Left ventricle myocardium inferior (tissue), 1 donor: ENCODE data around the gene CD160. TPM values are rescaled to one million over a fixed set of nuclear protein-coding genes. Genes with fewer than 3 reads are reported as not detected.
"Not testable (repeated sequence)": the region's sequence is repeated elsewhere in the genome, so short reads cannot be mapped to it uniquely, and the experiment has no call there.

Experiments
- DNase-seq: peaks from one replicate; pipeline ENCODE4 v3.0.0-alpha.2; 2020
- H3K27ac ChIP-seq: fragments of 200-600 bp; replicated peaks from 2 replicates; pipeline ENCODE4 v1.8.0; 2021
- H3K27me3 ChIP-seq: fragments of 200-600 bp; 2 replicates; pipeline ENCODE4 v1.8.0; 2021; ENCODE audit warnings: low read depth
- H3K36me3 ChIP-seq: fragments of 200-600 bp; 2 replicates; pipeline ENCODE4 v1.8.0; 2021
- H3K4me1 ChIP-seq: fragments of 200-600 bp; 2 replicates; pipeline ENCODE4 v1.8.0; 2021
- H3K4me3 ChIP-seq: fragments of 200-600 bp; 2 replicates; pipeline ENCODE4 v1.8.0; 2021; ENCODE audit warnings: mild to moderate bottlenecking, moderate library complexity
- H3K9me3 ChIP-seq: fragments of 200-600 bp; replicated peaks from 2 replicates; pipeline ENCODE4 v1.8.0; 2021
- intact Hi-C: fragments of 100-400 bp; cut with micrococcal nuclease; formaldehyde crosslinking; loops from one replicate; pipeline ENCODE4 v1.11.0; 2022
- total RNA-seq: library from RNA; stranded (reverse); fragmentation: NEBNext Ultra II Directional; extraction: Animal tissue kit (Norgen Biotek cat#: 25700); gene quantifications from one replicate; pipeline ENCODE4 v1.2.1, GENCODE V29; 2021
- TF ChIP-seq, protein P1 (sequence below): fragments of 200-600 bp; IDR thresholded peaks from 2 replicates; pipeline ENCODE4 v1.8.0; 2021; ENCODE audit warnings: antibody characterized with exemption, mild to moderate bottlenecking, borderline replicate concordance
- donor health status: DM: no; HTN: yes; CAD: no; lungs with severe emphysema.

CD160 gene
- total RNA-seq, 1 donor from 2014 or later = not detected

- TF ChIP-seq, protein P1, sequence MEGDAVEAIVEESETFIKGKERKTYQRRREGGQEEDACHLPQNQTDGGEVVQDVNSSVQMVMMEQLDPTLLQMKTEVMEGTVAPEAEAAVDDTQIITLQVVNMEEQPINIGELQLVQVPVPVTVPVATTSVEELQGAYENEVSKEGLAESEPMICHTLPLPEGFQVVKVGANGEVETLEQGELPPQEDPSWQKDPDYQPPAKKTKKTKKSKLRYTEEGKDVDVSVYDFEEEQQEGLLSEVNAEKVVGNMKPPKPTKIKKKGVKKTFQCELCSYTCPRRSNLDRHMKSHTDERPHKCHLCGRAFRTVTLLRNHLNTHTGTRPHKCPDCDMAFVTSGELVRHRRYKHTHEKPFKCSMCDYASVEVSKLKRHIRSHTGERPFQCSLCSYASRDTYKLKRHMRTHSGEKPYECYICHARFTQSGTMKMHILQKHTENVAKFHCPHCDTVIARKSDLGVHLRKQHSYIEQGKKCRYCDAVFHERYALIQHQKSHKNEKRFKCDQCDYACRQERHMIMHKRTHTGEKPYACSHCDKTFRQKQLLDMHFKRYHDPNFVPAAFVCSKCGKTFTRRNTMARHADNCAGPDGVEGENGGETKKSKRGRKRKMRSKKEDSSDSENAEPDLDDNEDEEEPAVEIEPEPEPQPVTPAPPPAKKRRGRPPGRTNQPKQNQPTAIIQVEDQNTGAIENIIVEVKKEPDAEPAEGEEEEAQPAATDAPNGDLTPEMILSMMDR = no peak
- H3K9me3 ChIP-seq = no peaks in the 10 kb centered on the region
- DNase-seq = no peak
- intact Hi-C loops = no loop called here
- peaks cover 58% of the 10 kb centered on the region for H3K36me3 ChIP-seq
- no peaks in the 10 kb centered on the region for H3K27me3 ChIP-seq
- H3K4me3 ChIP-seq = no peak overlapping the region
- peaks cover 33% of the 10 kb centered on the region for H3K4me1 ChIP-seq
- peak overlapping the region; percentile 20 for H3K27ac ChIP-seq
Measured at GRCh38 chr1:145758116-145758515, 38.8 kb downstream of the CD160 start.

DNA sequence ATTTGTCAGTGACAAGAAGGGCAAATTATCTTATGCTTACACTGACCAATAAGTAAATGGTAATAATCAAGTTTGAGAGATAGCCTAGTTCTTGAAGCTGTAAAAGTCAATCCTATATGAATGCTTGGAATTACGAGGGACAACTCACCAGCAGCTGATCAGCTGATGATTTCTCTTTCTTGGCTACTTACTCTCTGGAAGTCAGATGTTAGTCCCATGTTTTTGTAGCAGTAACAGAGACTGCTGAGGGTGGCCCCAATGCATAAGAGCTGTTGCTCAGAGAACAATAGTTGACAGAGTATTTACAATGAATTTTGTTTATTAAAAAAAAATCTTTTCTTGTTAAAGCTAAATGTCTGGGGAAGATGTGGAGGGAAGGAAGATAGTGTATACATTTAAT lies 39.3 kb downstream of the CD160 start:
- no peak overlapping the region for H3K4me3 ChIP-seq
- H3K9me3 ChIP-seq = no peaks in the 10 kb centered on the region
- intact Hi-C loops = no loop called here
- peak overlapping the region; percentile 20 for H3K27ac ChIP-seq
- no peaks in the 10 kb centered on the region for H3K27me3 ChIP-seq
- DNase-seq = no peak
- H3K4me1 ChIP-seq = peaks cover 33% of the 10 kb centered on the region
- peaks cover 57% of the 10 kb centered on the region for H3K36me3 ChIP-seq
- TF ChIP-seq, protein P1 = no peak

- Histone ChIP-seq H3K27me3 (no peaks in the 10 kb centered on the region), H3K9me3 (no peaks in the 10 kb centered on the region), H3K36me3 (peaks cover 60% of the 10 kb centered on the region), H3K4me1 (peaks cover 33% of the 10 kb centered on the region), H3K27ac (no peak overlapping the region), H3K4me3 (no peak overlapping the region)
- intact Hi-C loops = no loop called here
- TF ChIP-seq, protein P1 = no peak
- no peak for DNase-seq
Measured at GRCh38 chr1:145759721-145760120, 40.4 kb downstream of the CD160 start.

GRCh38 chr1:145760395-145760949 lies 41.2 kb downstream of the CD160 start:
- DNase-seq, H3K27me3 ChIP-seq, intact Hi-C loops, H3K9me3 ChIP-seq, H3K4me3 ChIP-seq, H3K27ac ChIP-seq: not testable (repeated sequence)
- H3K36me3 ChIP-seq = peaks cover 58% of the 10 kb centered on the region
- H3K4me1 ChIP-seq = peaks cover 33% of the 10 kb centered on the region

GRCh38 chr1:145761498-145761897 lies 42.2 kb downstream of the CD160 start:
- peaks cover 48% of the 10 kb centered on the region for H3K36me3 ChIP-seq
- peaks cover 33% of the 10 kb centered on the region for H3K4me1 ChIP-seq
- H3K9me3 ChIP-seq, DNase-seq, H3K27me3 ChIP-seq, intact Hi-C loops, H3K4me3 ChIP-seq, H3K27ac ChIP-seq: not testable (repeated sequence)

GRCh38 chr1:145762001-145762400 lies 42.7 kb downstream of the CD160 start:
- DNase-seq, H3K27me3 ChIP-seq, intact Hi-C loops, H3K9me3 ChIP-seq, H3K27ac ChIP-seq, H3K4me3 ChIP-seq: not testable (repeated sequence)
- H3K36me3 ChIP-seq = peaks cover 47% of the 10 kb centered on the region
- H3K4me1 ChIP-seq = peaks cover 33% of the 10 kb centered on the region

GRCh38 chr1:145764231-145764940 lies 45.1 kb downstream of the CD160 start:
- H3K4me3 ChIP-seq, H3K9me3 ChIP-seq, intact Hi-C loops, H3K27me3 ChIP-seq, DNase-seq: not testable (repeated sequence)
- peak overlapping the region; percentile 48 for H3K27ac ChIP-seq
- peaks cover 46% of the 10 kb centered on the region for H3K36me3 ChIP-seq
- H3K4me1 ChIP-seq = peaks cover 20% of the 10 kb centered on the region

GRCh38 chr1:145765127-145765526 lies 45.8 kb downstream of the CD160 start:
- H3K9me3 ChIP-seq, H3K4me3 ChIP-seq, intact Hi-C loops, DNase-seq, H3K27me3 ChIP-seq: not testable (repeated sequence)
- H3K36me3 ChIP-seq = peaks cover 53% of the 10 kb centered on the region
- peak overlapping the region; percentile 56 for H3K27ac ChIP-seq
- H3K4me1 ChIP-seq = peaks cover 12% of the 10 kb centered on the region

DNA sequence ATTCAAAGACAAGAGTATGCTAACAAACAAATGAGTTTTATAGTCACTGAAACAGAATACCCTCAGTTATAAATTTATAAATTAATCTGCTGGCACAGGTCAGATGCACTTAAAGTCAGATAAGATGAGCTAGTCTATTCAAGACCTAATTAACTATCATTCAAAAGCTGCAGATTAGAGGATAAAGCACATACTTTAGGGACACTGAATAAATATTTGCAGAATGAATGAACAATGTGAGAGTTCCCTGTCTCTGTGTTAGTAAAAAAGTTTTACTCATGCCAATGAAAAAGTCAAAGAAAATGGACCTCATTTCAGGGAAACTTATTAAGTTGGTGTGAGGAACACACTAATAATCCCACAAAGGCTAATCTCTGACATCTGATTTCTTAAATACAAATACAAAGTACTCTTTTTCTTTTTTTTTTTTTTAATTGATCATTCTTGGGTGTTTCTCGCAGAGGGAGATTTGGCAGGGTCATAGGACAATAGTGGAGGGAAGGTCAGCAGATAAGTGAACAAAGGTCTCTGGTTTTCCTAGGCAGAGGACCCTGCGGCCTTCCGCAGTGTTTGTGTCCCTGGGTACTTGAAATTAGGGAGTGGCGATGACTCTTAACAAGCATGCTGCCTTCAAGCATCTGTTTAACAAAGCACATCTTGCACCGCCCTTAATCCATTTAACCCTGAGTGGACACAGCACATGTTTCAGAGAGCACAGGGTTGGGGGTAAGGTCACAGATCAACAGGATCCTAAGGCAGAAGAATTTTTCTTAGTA lies 46.5 kb downstream of the CD160 start:
- H3K9me3 ChIP-seq, intact Hi-C loops, DNase-seq, H3K4me3 ChIP-seq, H3K27me3 ChIP-seq: not testable (repeated sequence)
- Histone ChIP-seq H3K36me3 (peaks cover 53% of the 10 kb centered on the region), H3K4me1 (peaks cover 10% of the 10 kb centered on the region), H3K27ac (peak overlapping the region; percentile 56)

DNA sequence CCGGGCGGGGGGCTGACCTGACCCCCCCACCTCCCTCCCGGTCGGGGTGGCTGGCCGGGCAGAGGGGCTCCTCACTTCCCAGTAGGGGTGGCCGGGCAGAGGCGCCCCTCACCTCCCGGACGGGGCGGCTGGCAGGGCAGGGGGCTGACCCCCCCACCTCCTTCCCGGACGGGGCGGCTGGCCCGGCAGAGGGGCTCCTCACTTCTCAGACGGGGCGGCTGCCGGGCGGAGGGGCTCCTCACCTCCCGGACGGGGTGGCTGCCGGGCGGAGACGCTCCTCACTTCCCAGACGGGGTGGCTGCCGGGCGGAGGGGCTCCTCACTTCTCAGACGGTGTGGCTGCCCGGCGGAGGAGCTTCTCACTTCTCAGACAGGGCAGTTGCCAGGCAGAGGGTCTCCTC lies 47.6 kb downstream of the CD160 start:
- DNase-seq, H3K9me3 ChIP-seq, H3K27ac ChIP-seq, H3K4me3 ChIP-seq, intact Hi-C loops, H3K27me3 ChIP-seq: not testable (repeated sequence)
- Histone ChIP-seq H3K36me3 (peaks cover 53% of the 10 kb centered on the region), H3K4me1 (peaks cover 19% of the 10 kb centered on the region)
